WERI-Rb-1 (cell line): ENCODE data around the gene ARGLU1.

Source experiments
- DNase-seq: peaks from one replicate; pipeline ENCODE4 v3.0.0-alpha.2; 2020
- H3K27ac ChIP-seq: fragments of 250-450 bp; sonication (Bioruptor Pico); 2 replicates; pipeline ENCODE4 v1.5.1; 2020; ENCODE audit warnings: mild to moderate bottlenecking, moderate library complexity
- H3K27me3 ChIP-seq: fragments of 250-450 bp; sonication (Bioruptor Pico); 2 replicates; pipeline ENCODE4 v1.5.1; 2021; ENCODE audit warnings: mild to moderate bottlenecking, low read depth, moderate library complexity; ENCODE audit not compliant: insufficient read depth, severe bottlenecking
- H3K36me3 ChIP-seq: fragments of 250-450 bp; sonication (Bioruptor Pico); 2 replicates; pipeline ENCODE4 v1.5.1; 2020; ENCODE audit warnings: mild to moderate bottlenecking, moderate library complexity
- H3K4me3 ChIP-seq: 2 replicates; pipeline ENCODE4 v1.5.1; 2011; ENCODE audit warnings: low read depth, mild to moderate bottlenecking, control low read depth, low read length
- H3K9me3 ChIP-seq: fragments of 250-450 bp; sonication (Bioruptor Pico); 2 replicates; pipeline ENCODE4 v1.5.1; 2021; ENCODE audit warnings: mild to moderate bottlenecking, moderate library complexity; ENCODE audit not compliant: severe bottlenecking
- CTCF ChIP-seq: IDR thresholded peaks from 2 replicates; pipeline ENCODE4 v1.5.1; 2011; ENCODE audit warnings: low read depth, mild to moderate bottlenecking, control low read depth, inconsistent platforms, low read length

Gene ARGLU1

GRCh38 chr13:106498158-106498557 lies 69.8 kb downstream of the ARGLU1 start:
- Histone ChIP-seq H3K4me3 (no peak overlapping the region), H3K27me3 (no peaks in the 10 kb centered on the region), H3K36me3 (no peaks in the 10 kb centered on the region; the same call in 1 of the 2 replicates), H3K27ac (no peak overlapping the region), H3K9me3 (no peaks in the 10 kb centered on the region)
- TF ChIP-seq CTCF = no peak
- no peak for DNase-seq

- H3K9me3 ChIP-seq = no peaks in the 10 kb centered on the region
- no peak overlapping the region for H3K27ac ChIP-seq
- H3K27me3 ChIP-seq = no peaks in the 10 kb centered on the region
- DNase-seq = no peak
- H3K36me3 ChIP-seq = peaks cover 5% of the 10 kb centered on the region; the same call in 1 of the 2 replicates
- no peak for TF ChIP-seq CTCF
- H3K4me3 ChIP-seq = no peak overlapping the region
Measured at GRCh38 chr13:106497079-106497478, 70.9 kb downstream of the ARGLU1 start.

GRCh38 chr13:106496072-106496997 lies 71.6 kb downstream of the ARGLU1 start:
- Histone ChIP-seq H3K27me3 (no peaks in the 10 kb centered on the region), H3K4me3 (no peak overlapping the region), H3K27ac (no peak overlapping the region), H3K9me3 (no peaks in the 10 kb centered on the region), H3K36me3 (peaks cover 6% of the 10 kb centered on the region; the same call in 1 of the 2 replicates)
- DNase-seq = no peak
- no peak for TF ChIP-seq CTCF

GRCh38 chr13:106494936-106495335 lies 73.0 kb downstream of the ARGLU1 start:
- no peak for DNase-seq
- H3K27ac ChIP-seq = no peak overlapping the region
- peaks cover 6% of the 10 kb centered on the region; the same call in 1 of the 2 replicates for H3K36me3 ChIP-seq
- no peak for TF ChIP-seq CTCF
- no peaks in the 10 kb centered on the region for H3K27me3 ChIP-seq
- H3K4me3 ChIP-seq = no peak overlapping the region
- H3K9me3 ChIP-seq = no peaks in the 10 kb centered on the region

GRCh38 chr13:106494506-106494905 lies 73.4 kb downstream of the ARGLU1 start:
- no peak overlapping the region for H3K4me3 ChIP-seq
- no peak overlapping the region for H3K27ac ChIP-seq
- no peaks in the 10 kb centered on the region for H3K9me3 ChIP-seq
- TF ChIP-seq CTCF = no peak
- no peaks in the 10 kb centered on the region for H3K27me3 ChIP-seq
- no peak for DNase-seq
- peaks cover 6% of the 10 kb centered on the region; the same call in 1 of the 2 replicates for H3K36me3 ChIP-seq
